Measurements from ENCODE around the gene LARP1B. TPM values are rescaled to one million over a fixed set of nuclear protein-coding genes. Genes with fewer than 3 reads are reported as not detected.
A peak's percentile ranks its signal among the peaks of the same experiment; 100 is the strongest.
"Not testable (repeated sequence)": the region's sequence is repeated elsewhere in the genome, so short reads cannot be mapped to it uniquely, and the experiment has no call there.

LARP1B gene
- polyA plus RNA-seq, 1 donor from 2014 or later: 30.8 TPM

DNA sequence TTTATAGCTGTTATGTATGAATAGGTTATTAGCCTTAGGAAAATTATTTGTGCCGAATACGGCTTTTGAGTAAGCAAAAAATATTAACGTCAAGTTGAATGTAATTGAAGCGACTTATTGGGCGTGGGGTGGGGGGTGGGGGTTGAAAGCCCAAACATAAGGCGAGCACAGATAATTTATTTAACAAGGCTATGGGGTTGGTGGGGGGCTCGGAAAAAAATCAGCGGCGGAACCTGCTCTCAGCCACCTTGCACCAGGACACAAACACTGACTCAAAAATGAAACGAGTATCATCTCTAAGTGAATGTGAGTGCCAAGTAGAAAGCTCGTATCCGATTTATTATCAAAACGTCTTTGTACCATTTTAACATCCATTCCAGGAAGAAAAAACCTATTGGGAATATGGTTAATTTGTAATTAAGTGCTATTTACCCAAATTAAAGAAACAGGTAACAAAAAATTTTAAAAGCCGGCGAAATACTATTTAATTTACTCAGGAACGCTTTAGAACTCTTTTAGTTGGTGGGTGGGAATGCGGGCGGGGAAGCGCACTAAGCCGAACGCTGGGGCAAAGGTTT lies 902 bp upstream of the LARP1B start:
- no peaks in the 10 kb centered on the region for H3K9me3 ChIP-seq (ENCODE audit: low read length)
- no peaks in the 10 kb centered on the region for H3K36me3 ChIP-seq (ENCODE audit: insufficient read depth, low read length)
- H2AFZ ChIP-seq (ENCODE audit: low read depth, low read length): peak overlapping the region; percentile 51
- TF ChIP-seq EP300 (conservative IDR thresholded peaks at IDR 0.05; ENCODE audit: poor library complexity, severe bottlenecking): no peak
- TF ChIP-seq SMC3 (conservative IDR thresholded peaks at IDR 0.05; ENCODE audit: poor library complexity): no peak
- H3K27ac ChIP-seq (ENCODE audit: low read length): peak overlapping the region; percentile 68
- peaks cover 4% of the 10 kb centered on the region for H4K20me1 ChIP-seq (ENCODE audit: insufficient read depth)
- no peaks in the 10 kb centered on the region for H3F3A ChIP-seq (ENCODE audit: insufficient read depth, low read length, poor library complexity, severe bottlenecking)
- H3K79me2 ChIP-seq (replicated peaks; ENCODE audit: insufficient read depth, low read length): peaks cover 18% of the 10 kb centered on the region
- H3K4me2 ChIP-seq (ENCODE audit: low read length): peak overlapping the region; percentile 28
- peak overlapping the region; percentile 84 for H3K9ac ChIP-seq (ENCODE audit: low read length)
- H3K27me3 ChIP-seq (ENCODE audit: insufficient read depth, low read depth, low read length): no peaks in the 10 kb centered on the region
- peak overlapping the region; percentile 76 for H3K4me3 ChIP-seq (ENCODE audit: low read length)
- no peaks in the 10 kb centered on the region for H3K9me2 ChIP-seq (ENCODE audit: insufficient read depth, low read length)

DNA sequence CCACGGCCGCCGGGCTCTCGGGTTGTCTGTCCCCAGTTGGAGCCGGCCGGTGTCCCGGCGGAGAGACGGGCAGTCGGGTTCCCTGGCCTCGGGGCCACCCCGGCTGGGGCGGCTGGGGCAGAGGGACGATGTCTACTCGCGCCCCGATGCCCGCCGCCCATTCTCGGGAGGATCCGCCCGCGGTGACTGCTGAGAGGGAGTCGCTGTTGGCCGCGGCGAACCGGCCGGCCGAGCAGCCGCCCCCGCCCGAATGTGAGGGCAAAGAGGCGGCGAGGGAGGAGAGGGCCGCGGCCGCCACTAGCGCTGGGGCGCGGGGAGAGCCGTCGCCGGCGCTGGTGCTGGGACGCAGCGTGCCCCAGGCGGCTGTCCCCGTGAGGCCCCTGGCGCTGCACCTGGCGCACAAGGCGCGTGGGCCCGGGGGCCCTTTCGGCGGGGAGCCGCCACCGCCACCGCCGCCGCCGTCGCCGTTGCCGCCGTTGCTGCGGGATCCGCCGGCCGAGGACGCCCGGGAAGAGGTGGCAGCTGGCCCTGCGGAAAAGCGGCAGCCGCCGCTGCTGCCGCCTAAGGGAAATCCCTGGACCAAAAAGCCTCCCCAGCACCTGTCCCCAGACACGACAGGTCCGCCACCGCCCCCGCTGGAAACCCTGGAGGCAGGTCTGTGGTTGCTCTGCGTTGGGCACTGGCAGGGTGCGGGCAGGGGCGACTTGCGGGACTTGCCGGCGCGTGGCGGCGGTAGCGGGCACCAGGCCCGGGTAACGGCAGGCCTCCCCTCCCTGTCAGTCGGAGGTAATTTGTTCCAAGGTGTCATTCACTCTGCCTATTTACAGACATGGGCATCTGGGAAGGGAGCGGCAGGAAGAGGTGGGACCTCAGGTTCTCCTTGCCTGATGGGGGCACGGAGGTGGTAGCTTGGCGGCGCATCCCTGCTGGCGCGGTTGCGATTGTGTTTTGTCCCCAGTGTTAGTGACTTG lies 739 bp downstream of the LARP1B start:
- Histone ChIP-seq H3K9ac (ENCODE audit: low read length) (peak overlapping the region; percentile 84), H3K27me3 (ENCODE audit: insufficient read depth, low read depth, low read length) (no peaks in the 10 kb centered on the region), H4K20me1 (ENCODE audit: insufficient read depth) (peaks cover 4% of the 10 kb centered on the region), H3K36me3 (ENCODE audit: insufficient read depth, low read length) (no peaks in the 10 kb centered on the region), H3K79me2 (replicated peaks; ENCODE audit: insufficient read depth, low read length) (peaks cover 22% of the 10 kb centered on the region), H3K9me2 (ENCODE audit: insufficient read depth, low read length) (no peaks in the 10 kb centered on the region), H3K9me3 (ENCODE audit: low read length) (no peaks in the 10 kb centered on the region), H3K4me2 (ENCODE audit: low read length) (peak overlapping the region; percentile 76), H2AFZ (ENCODE audit: low read depth, low read length) (no peak overlapping the region), H3K27ac (ENCODE audit: low read length) (peak overlapping the region; percentile 68), H3F3A (ENCODE audit: insufficient read depth, low read length, poor library complexity, severe bottlenecking) (no peaks in the 10 kb centered on the region), H3K4me3 (ENCODE audit: low read length) (peak overlapping the region; percentile 76)
- TF ChIP-seq EZH2 (IDR thresholded peaks at IDR 0.05; ENCODE audit: borderline replicate concordance, insufficient read depth, low read length, poor library complexity, severe bottlenecking) (no peak), EP300 (conservative IDR thresholded peaks at IDR 0.05; ENCODE audit: poor library complexity, severe bottlenecking) (no peak), MXI1 (conservative IDR thresholded peaks at IDR 0.05; ENCODE audit: poor library complexity, severe bottlenecking) (peak; percentile 55), TAF1 (IDR thresholded peaks at IDR 0.05; ENCODE audit: low read depth) (peak; percentile 38), POLR2AphosphoS5 (IDR thresholded peaks at IDR 0.05) (peak; percentile 25)
- TF ChIP-seq, protein P1, sequence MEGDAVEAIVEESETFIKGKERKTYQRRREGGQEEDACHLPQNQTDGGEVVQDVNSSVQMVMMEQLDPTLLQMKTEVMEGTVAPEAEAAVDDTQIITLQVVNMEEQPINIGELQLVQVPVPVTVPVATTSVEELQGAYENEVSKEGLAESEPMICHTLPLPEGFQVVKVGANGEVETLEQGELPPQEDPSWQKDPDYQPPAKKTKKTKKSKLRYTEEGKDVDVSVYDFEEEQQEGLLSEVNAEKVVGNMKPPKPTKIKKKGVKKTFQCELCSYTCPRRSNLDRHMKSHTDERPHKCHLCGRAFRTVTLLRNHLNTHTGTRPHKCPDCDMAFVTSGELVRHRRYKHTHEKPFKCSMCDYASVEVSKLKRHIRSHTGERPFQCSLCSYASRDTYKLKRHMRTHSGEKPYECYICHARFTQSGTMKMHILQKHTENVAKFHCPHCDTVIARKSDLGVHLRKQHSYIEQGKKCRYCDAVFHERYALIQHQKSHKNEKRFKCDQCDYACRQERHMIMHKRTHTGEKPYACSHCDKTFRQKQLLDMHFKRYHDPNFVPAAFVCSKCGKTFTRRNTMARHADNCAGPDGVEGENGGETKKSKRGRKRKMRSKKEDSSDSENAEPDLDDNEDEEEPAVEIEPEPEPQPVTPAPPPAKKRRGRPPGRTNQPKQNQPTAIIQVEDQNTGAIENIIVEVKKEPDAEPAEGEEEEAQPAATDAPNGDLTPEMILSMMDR (IDR thresholded peaks at IDR 0.05; ENCODE audit: poor library complexity, severe bottlenecking): peak; percentile 59

DNA sequence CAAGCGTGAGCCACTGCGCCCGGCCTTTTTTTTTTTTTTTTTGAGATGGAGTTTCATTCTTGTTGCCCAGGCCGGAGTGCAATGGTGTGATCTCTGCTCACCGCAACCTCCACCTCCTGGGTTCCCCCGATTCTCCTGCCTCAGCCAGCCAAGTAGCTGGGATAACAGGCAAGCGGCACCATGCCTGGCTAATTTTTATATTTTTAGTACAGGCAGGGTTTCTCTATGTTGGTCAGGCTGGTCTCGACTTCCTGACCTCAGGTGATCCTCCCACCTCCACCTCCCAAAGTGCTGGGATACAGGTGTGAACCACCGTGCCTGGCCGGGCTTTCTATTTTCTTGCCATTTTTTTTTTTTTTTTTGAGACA lies 5.3 kb downstream of the LARP1B start:
- not testable (repeated sequence) for H3K9me2 ChIP-seq (ENCODE audit: insufficient read depth, low read length); H3F3A ChIP-seq (ENCODE audit: insufficient read depth, low read length, poor library complexity, severe bottlenecking); H2AFZ ChIP-seq (ENCODE audit: low read depth, low read length); H3K36me3 ChIP-seq (ENCODE audit: insufficient read depth, low read length); H3K4me2 ChIP-seq (ENCODE audit: low read length); H3K9ac ChIP-seq (ENCODE audit: low read length); H3K27ac ChIP-seq (ENCODE audit: low read length); H3K9me3 ChIP-seq (ENCODE audit: low read length); H3K4me3 ChIP-seq (ENCODE audit: low read length); H4K20me1 ChIP-seq (ENCODE audit: insufficient read depth); H3K27me3 ChIP-seq (ENCODE audit: insufficient read depth, low read depth, low read length)
- H3K79me2 ChIP-seq (replicated peaks; ENCODE audit: insufficient read depth, low read length): peaks cover 32% of the 10 kb centered on the region
